ENCODE measurements around the gene B4GALT2. TPM values are rescaled to one million over a fixed set of nuclear protein-coding genes. Genes with fewer than 3 reads are reported as not detected.

B4GALT2 gene
- total and polyA plus RNA-seq, 2 of the 8 experiments (the other 6 are each of a cell fraction or from before 2014, with no cell fraction given) = 56.5 to 121 TPM

- Histone ChIP-seq H3K27ac (ENCODE audit: low read depth, low read length) (no peak overlapping the region), H2AFZ (ENCODE audit: low read length) (no peak overlapping the region), H2BK15ac (ENCODE audit: low read length) (peak overlapping the region; percentile 89; the same call in 1 of the 2 replicates), H3K23ac (ENCODE audit: insufficient read length) (no peak overlapping the region), H3K4ac (replicated peaks; ENCODE audit: insufficient read length, low read depth, low read length) (no peak overlapping the region), H3K4me1 (replicated peaks in 1 of 4; ENCODE audit: control insufficient read depth in 3 of 4, insufficient read depth in 4 of 4, low read length in 3 of 4) (peaks cover 9 to 22% (median 17%) of the 10 kb centered on the region in 4 experiments), H4K8ac (ENCODE audit: extremely low read depth, insufficient read depth, low read length) (no peak overlapping the region), H4K20me1 (replicated peaks in 1 of 2; ENCODE audit: control insufficient read depth in 1 of 2, insufficient read depth in 2 of 2, low read length in 2 of 2) (no peaks in the 10 kb centered on the region), H3K14ac (ENCODE audit: insufficient read length) (no peak overlapping the region), H3K36me3 (ENCODE audit: control insufficient read depth in 2 of 4, insufficient read depth in 4 of 4, low read length in 3 of 4) (no peaks in the 10 kb centered on the region), H3K18ac (ENCODE audit: extremely low read depth, low read length) (peak overlapping the region; percentile 80), H3K56ac (replicated peaks; ENCODE audit: insufficient read length, low read depth, low read length) (no peak overlapping the region), H2AK5ac (ENCODE audit: low read depth, low read length) (no peak overlapping the region; the same call in 1 of the 2 replicates), H2BK120ac (replicated peaks; ENCODE audit: low read depth, low read length) (no peak overlapping the region), H2BK5ac (ENCODE audit: low read depth, low read length) (peak overlapping the region; percentile 83), H4K91ac (replicated peaks; ENCODE audit: insufficient read length, low read length) (peak overlapping the region; percentile 22), H3K4me3 (ENCODE audit: extremely low read depth in 1 of 4, insufficient read depth in 2 of 4, low read depth in 3 of 4, low read length in 4 of 4) (no peak overlapping the region), H2BK20ac (ENCODE audit: low read length) (no peak overlapping the region), H3K27me3 (replicated peaks in 1 of 4; ENCODE audit: control insufficient read depth in 3 of 4, extremely low read depth in 1 of 4, insufficient read depth in 3 of 4, low read length in 3 of 4) (peaks cover 0 to 8% (median 4%) of the 10 kb centered on the region in 4 experiments; a peak in 5 of 7 replicates), H2BK12ac (ENCODE audit: low read depth, low read length) (peak overlapping the region; percentile 97; the same call in 1 of the 2 replicates), H3K9me3 (ENCODE audit: insufficient read depth in 2 of 2, low read depth in 1 of 2, low read length in 1 of 2) (no peaks in the 10 kb centered on the region), H3K4me2 (ENCODE audit: insufficient read depth in 1 of 2, low read depth in 2 of 2, low read length in 2 of 2) (no peak overlapping the region), H3K79me2 (ENCODE audit: control insufficient read depth in 1 of 2, insufficient read depth in 2 of 2, low read length in 2 of 2) (no peaks in the 10 kb centered on the region), H3K23me2 (ENCODE audit: low read depth, low read length) (peaks cover 7% of the 10 kb centered on the region; the same call in 1 of the 2 replicates), H4K5ac (ENCODE audit: insufficient read length, low read depth, low read length) (no peak overlapping the region), H3K9ac (replicated peaks in 1 of 4; ENCODE audit: extremely low read depth in 1 of 4, low read depth in 3 of 4, low read length in 3 of 4) (no peak overlapping the region), H3K79me1 (ENCODE audit: low read depth, low read length) (no peaks in the 10 kb centered on the region)
- ChIA-PET CTCF (ENCODE audit: partially characterized antibody) (interaction anchor here (0.5 to 18.6 kb wide), 67 partner anchors 9 to 1063 kb away, joined by 3 to 618 read pairs (median 4); partner anchors contain the start of genes B4GALT2, IPO13 and SLC6A9), POLR2A (ENCODE audit: partially characterized antibody) (interaction anchor here (0.7 to 8.0 kb wide), 12 partner anchors 9 to 223 kb away, joined by 3 to 89 read pairs (median 3); partner anchors contain the start of genes IPO13 and ST3GAL3)
- peak in 1 of 2 experiments; percentile 68 for DNase-seq (ENCODE audit: low read depth in 1 of 2, low spot score in 2 of 2)
- no peak for FAIRE-seq
- WGBS, 2 experiments (ENCODE audit: extremely low coverage in 1 of 2, insufficient coverage in 1 of 2, insufficient read length in 1 of 2, insufficient replicate concordance in 2 of 2, low coverage in 1 of 2, low lambda C conversion rate in 2 of 2, missing lambda C conversion rate in 1 of 2) = 88% methylated on average over 10 of the region's 10 CpGs; no CpG with 5 or more reads in 1 of the 2 experiments
- TF ChIP-seq CTCF (IDR thresholded peaks at IDR 0.05; ENCODE audit: control extremely low read depth in 1 of 3, insufficient read depth in 1 of 3, low read depth in 1 of 3, low read length in 3 of 3) (peak in 2 of 3 experiments; percentile 70 to 80; a peak in 3 of 4 replicates), GTF2F1 (IDR thresholded peaks at IDR 0.05; ENCODE audit: borderline replicate concordance, low read depth, low read length) (no peak), RAD21 (IDR thresholded peaks at IDR 0.05 in 1 of 2, conservative IDR thresholded peaks at IDR 0.05 in 1 of 2; ENCODE audit: low read depth in 2 of 2, low read length in 2 of 2) (peak; percentile 43 to 64; a peak in 3 of 4 replicates)
These were observed 48.7 kb upstream of the B4GALT2 start for GRCh38 chr1:43930168-43930948.

All from H1 (cell line).